ENCODE results near the gene MAB21L2.
"Not testable (repeated sequence)": the region's sequence is repeated elsewhere in the genome, so short reads cannot be mapped to it uniquely, and the experiment has no call there.

MAB21L2 gene

DNA sequence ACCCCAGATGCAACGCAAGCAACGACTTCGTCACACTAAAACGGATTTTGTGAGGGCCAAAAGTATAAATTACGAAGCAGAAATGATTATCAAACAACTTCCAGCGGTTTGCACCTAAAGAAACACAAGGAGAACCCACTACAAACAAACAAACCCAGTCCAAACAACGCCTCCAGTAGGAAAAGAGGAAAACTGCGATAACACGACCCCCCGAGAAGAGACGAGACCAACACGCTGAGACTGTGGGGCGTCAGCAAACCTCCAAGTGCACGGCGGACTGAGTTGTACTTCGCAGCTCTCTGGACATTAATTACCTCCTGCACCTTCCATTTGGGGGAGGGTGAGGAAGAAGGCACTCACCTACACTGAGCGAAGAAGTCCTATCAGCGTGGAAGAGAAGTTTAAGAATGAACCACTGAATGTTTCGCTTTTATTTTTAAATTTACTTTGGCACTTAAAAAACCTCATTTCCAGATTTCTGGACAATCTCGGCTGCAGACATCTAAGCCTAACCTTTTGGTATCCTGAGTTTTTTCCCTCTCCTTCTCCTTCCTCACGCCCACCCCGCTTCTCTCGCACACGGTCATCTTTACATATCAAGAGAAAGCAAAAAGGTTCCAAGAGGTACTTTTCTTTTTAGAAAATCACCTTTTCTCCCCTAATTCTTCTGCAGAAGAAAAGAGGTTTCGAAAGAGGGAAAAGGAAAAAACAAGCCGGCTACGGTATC, at the start of gene MAB21L2:
MAB21L2 (plus strand) TSS at position 6 of the 727 bp plus-strand sequence. CDS start 879 bp downstream, outside the sequence.
- no peak for DNase-seq

DNA sequence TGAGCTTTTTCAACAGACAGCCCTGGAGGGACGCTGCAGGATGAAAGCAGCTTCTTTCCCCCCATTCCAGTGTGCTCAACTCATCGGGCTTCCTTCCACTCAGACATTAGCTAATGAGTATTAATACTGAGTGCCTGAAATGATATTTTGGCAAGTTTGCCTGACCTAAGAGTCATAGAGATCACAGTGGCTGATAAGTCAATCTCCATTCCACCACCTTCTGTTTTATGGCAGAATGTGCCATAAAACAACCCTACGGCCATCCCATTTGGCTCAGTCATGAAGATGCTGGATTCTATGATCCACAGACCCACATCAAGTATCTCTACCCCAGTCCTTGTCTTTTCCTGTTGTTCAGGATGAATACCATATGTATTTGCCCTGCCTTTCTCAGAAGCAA, 48.3 kb upstream of the MAB21L2 start:
- no peak for DNase-seq

DNA sequence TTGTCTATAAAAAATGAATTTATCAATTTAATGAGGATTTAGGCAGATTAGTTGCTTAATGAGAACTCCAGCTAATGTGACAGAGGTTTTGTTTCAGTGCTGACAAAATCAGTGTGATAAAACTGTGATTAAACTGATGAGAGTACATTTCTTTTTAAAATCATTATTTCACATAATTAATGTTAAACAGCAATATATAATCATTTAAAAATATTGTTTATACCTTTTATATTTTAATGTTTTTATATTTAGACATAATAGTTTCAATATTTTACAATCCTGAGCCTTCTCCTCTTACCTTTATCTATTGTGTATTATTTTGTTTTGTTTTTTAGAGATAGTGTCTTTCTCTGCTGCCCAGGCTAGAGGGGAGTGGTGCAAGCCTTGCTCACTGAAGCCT, 47.1 kb upstream of the MAB21L2 start:
- DNase-seq = no peak

DNA sequence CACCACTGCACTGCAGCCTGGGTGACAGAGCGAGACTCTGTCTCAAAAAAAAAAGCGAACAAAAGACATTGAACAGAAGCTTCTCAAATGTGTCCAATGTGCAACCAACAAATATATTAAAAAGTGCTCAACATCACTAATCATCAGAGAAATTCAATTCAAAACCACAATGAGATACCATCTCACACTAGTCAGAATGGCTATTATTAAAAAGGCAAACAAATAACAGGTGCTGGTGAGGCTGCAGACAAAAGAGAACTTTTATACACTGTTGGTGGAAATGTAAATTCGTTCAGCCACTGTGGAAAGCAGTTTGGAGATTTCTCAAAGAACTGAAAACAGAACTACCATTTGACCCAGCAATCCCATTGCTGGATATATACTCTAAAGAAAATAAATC, 44.0 kb upstream of the MAB21L2 start:
- not testable (repeated sequence) for DNase-seq

DNA sequence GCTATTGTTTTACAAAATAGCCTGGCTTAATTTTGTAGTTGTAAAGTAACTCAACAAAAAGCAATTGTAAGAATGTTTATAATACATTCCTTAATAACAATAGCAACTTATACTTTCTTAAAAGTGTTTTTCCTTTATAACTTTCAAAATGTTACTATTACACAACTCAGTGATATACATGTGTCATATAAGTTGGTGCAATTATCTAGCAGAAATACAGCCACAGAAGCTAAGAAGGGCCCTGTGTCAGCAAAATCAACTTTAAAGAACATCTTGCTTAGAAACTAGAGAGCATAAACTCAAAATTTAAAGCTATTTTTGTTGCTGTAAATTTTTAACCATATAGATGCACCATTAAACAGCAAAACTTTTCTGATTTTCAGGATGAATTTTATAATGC, 41.4 kb upstream of the MAB21L2 start:
- DNase-seq = no peak

DNA sequence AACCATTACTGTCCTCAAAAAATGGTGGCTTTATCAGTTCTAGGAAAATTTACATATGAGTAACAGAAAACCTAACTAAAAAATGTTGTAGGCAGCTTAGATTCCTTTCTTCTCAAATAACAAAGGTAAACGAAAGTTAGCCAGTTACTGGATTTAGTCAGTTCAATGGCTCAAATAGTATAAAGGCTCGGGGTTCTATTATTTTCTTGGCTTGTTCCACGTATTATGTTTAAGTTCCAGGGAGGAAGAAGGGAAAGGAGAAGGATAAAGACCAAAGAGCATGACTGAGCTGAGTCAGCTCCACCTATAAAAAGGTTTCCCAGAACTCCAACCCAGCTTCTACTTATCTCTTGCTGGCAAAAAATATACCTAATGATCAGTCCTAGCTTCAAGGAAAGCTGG, 41.0 kb upstream of the MAB21L2 start:
- no peak for DNase-seq

DNA sequence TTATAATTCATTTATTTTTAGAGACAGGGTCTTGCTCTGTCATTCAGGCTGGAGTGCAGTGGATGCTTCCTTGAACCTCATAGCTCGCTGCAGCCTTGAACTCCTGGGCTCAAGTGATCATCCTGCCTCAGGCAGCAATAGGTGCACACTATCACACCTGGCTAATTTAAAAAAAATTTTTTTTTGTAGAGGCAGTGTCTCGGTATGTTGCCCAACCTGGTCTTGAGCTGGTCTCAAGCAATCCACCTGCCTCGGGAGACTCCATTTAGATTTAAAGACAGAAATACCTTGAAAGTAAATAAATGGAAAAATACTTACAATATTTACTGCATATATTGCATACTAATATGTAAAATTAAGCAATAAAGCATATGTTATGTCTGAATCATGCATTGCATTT, 40.3 kb upstream of the MAB21L2 start:
- no peak for DNase-seq

DNA sequence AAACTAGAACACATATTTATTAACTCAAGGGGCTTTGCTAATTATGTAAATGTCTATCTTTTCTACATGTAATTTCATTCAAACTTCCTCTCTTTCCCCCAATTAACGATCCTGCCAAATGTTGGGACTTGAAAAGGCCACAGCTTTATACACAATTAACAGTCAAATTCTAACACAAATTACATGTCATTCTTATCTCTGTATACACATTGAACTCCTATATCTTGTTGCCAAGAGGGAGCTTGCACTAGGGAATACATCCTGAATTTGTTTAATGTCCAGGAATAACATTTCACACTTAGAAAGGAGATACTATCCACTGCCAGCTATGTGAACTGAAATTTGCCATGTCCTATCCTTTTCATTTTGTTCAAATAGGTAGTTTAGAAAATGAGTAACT, 38.9 kb upstream of the MAB21L2 start:
- DNase-seq = no peak

DNA sequence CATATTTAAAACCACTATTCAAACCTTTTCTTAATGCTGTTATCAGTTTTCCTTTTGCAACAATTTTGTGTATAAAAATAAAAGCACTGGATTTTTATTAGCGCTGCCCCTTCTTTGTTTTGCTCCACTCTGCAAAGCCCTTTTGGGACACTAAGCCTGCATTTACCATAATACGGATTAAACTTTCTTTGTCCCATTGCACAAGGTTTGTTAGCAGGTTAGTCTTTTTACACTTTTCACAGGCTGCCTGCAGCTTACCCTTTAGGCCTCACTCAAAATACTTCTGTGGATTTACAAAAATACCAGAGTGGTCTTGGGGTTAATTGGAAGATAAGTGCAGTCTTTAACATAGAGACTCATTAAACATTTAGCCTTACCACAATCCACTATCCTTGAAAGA, 35.7 kb upstream of the MAB21L2 start:
- no peak for DNase-seq

DNA sequence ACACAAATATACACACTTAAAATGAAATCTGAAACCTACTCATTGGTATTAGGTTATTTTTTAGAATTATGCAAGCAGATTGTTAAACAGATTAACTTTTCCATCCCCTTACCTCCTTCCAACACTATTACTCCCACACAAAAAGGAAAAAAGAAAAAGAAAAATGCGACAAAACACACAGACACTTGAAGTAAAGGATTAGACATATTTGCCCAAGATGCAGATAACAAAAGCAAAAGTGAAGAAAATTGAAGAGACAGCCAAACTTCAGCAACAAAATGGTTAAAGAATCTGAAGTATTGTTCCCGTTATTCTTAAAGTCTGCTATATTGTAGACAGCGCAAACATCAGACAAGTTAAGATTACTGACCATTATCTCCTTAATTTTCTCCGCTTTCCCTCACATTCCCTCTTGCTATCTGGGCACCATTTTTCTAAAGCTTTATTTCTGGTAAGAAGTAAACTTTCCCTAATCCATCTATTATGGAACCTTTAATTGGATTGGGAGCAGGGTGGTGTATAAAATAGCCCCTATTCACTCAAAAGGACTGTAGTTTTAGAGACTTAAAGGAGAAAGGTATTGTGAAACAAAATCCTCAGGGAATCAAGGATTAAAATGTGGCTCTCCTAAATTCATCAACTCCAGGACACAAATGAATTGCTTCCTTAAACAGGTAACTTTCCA, 34.7 kb upstream of the MAB21L2 start:
- no peak for DNase-seq

DNA sequence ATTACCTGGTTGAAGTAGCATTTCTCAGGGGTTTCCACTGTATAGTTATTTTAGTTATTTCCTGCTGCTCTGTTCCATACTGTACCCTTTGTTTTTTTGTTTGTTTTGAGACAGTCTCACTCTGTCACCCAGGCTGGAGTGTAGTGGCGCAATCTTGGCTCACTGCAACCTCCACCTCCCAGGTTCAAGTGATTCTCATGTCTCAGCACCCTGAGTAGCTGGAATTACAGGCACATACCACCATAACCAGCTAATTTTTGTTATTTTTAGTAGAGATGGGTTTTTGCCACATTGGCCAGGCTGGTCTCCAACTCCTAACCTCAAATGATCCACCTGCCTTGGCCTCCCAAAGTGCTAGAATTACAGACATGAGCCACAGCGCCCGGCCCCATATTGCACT, 24.1 kb upstream of the MAB21L2 start:
- DNase-seq = not testable (repeated sequence)

DNA sequence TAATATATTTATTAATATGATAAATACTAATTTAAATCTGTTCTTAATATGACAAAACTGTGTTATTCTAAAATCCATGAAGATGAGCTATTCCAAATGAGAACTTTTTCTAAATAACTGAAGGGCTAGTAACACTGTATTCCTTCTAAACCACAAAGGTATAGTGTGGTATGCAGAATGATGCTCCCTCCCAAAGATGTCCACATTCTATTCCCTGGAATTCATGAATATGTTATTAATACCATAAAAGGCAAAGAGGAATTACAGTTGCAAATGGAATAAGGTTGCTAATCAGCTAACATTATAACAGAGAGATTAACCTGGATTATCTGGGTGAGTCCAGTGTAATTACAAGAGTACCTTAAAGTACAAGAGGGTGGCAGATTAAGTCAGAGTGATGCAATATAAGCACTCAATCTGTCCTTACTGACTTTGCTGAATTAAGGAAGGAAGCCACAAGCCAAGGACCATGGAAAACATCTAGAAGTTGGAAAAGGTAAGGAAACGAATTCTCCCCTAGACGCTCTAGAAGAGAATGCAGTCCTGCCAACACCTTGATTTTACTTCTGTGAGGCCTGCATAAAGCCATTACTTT, 20.7 kb upstream of the MAB21L2 start:
- no peak for DNase-seq

DNA sequence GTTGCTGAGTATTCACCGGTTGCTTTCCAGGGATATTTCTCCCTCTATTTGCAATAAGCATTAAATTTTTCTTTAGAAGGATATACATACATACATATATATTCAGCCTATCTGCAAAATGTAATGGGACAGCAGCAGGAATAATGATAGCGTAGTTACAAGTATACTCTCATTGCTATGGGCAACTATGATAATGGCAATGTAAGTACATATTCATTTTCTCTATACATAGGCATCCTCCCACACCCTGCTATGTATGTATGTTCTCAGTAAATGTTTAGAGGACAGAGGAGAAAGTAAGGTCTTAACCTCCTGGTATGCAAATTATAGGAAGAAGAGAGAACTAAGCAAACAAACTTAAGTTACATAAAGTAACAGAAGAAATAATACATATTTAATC, 19.7 kb upstream of the MAB21L2 start:
- no peak for DNase-seq

DNA sequence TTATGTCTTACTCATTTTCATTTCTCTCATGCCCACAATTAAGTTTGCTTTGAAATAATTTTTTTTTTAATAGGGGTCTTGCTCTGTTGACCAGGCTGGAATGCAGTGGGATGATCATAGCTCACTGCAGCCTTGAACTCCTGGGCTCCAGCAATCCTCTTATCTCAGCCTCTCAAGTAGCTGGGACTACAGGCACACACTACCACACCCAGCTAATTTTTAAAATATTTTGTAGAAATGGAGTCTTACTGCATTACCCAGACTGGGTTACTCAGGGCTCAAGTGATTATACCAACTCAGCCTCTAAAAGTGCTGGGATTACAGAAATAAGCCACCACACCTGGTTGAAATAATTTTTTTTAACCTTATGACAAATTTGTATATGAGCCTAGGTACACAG, 19.2 kb upstream of the MAB21L2 start:
- no peak for DNase-seq

DNA sequence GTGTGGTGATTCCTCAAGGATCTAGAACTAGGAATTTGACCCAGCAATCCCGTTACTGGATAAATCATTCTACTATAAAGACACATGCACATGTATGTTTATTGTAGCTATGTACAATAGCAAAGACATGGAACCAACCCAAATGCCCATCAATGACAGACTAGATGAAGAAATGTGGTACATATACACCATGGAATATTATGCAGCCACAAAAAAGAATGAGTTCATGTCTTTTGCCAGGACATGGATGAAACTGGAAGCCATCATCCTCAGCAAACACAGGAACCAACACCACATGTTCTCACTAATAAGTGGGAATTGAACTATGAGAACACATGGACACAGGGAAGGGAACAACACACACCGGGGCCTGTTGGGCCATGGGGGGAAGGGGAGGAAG, 17.0 kb upstream of the MAB21L2 start:
- DNase-seq = not testable (repeated sequence)

DNA sequence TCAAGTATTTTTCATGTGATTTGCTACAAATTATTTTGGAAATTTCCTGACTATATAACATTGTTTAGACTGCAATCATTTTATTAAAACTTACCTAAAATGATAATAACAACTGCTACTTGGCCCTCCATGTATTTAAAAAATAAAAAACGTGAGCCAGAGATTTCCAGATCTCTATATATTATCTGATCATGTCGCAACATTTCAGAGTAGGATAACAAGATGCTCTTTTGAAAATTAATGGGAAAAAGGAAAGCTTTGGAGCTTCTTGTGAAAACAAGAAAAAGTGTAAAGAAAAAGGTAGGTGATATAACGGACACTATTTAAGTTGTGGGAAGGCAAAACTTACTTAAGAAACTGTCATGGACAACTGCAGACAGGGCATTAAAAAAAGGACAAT, 14.9 kb upstream of the MAB21L2 start:
- no peak for DNase-seq

DNA sequence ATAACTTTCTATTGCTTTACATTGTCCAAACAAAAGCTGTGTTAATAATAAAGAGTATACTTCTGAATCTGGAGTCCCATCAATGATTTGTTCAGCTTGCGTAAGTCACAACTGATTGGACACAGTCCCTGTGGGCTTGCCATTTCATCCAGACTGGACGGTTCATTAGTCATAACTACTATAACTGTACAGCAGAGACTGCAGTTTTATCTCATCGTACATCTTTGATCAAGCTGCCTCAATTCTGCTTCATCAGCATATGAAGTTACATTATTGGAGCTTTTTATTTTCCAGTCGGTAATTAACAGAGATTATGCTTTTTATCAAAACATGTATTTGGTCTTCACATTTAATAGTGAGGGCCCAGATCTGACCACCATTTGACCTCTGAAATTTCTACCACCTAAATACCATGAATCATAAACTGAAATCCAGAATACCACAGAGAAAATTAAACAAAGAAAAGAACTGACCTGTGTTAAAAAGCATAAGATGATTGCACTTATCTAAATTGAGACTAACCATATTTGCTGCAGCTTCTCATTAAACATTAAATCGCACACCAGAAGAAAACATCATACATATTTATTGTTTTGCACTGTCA, 12.5 kb upstream of the MAB21L2 start:
- no peak for DNase-seq

DNA sequence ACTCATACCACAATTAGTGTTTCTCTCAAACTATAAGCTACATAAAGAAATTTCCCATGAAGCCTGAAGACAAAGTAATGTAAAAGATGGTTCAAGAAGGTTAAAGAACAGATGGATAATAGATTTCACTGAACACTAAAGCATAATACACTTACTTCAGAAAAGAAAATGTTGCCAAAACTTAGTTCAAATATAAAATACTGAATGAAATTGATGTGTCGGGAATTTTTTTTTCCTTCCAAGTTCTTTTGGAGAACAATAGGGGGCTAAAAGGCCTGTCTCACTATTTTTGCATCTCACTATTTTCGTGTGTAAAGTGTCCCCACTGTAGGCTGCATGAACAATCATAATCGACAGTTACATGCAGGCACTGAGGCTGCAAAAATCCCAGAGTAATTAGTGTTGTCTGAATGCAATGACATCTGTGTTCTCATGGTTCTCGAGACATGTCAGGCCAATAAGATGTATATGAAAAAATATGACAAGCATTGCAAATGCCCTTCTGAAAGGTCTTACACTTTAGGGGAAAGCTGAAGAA, 11.9 kb upstream of the MAB21L2 start:
- DNase-seq = no peak

DNA sequence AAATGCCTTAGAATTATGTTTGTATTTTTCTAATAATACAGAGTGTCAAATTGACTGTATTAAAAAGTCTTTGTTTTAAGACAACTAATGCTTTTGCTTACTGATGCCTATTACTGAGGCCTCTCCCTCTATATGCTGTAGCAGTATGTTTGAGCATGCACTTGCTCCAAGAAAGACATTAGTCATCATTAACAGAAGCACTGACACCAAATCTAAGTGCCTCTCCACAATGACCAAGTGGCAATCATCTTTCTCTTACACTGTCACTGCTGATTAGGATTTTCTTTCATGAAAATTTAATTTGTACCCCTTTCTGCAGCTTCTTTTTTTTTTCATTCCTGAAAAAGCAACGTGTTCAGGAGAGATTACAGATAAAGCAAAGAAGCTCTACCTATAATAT, 11.1 kb upstream of the MAB21L2 start:
- DNase-seq = peak; percentile 21

DNA sequence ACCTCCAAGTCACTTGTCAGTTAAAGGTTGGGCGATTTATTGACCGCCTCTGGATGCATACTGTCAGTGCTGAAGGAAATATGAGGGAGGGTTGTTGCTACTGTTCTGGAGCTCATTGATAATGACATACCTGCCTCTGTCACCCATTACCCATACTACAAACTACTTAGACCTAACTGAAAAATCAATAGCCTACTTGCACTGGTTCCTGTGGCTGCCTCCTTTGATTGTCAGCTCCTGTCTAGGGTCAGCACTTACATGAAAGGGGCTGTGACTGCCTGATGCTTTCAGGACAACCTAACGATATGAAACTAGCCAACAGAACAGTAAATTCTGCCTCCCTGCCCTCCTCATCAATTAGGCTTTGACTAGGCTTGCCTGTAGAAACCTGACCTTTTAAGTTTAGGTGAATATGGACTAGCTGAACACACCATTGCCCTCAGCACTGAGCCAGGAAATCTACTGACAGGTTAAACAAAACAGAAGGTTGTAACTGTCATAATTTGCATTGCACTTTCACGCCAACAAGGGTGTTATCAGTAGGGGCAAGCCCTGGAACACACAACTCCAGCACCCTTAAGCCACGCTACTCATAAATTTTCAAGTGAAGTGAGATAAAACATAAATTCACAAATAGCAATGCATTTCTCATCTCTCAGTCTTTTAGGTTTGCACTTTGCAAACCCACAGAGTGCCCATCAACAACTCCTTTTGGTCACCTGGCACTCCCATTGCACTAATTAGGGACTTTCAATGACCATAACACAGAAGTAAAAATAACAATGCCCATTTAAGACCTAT, 9.0 kb upstream of the MAB21L2 start:
- DNase-seq = no peak

DNA sequence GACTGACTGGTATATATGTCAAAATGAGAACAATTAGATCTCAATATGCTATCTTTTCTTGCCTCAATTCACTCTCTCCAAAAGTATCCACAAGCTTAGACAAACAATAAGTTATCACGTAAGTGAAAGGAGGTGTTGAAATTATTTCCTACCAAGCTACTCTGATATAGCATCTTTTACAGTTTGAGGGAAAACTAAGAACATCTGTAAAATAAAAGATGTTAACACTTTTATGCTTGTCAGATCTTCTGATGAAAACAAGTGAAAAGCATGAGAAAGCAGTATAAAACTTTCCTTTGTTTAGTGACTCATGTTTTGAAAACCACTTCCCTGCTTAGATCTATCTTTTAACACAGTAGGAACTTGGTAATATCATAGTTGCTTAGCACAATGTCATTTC, 8.4 kb upstream of the MAB21L2 start:
- no peak for DNase-seq

DNA sequence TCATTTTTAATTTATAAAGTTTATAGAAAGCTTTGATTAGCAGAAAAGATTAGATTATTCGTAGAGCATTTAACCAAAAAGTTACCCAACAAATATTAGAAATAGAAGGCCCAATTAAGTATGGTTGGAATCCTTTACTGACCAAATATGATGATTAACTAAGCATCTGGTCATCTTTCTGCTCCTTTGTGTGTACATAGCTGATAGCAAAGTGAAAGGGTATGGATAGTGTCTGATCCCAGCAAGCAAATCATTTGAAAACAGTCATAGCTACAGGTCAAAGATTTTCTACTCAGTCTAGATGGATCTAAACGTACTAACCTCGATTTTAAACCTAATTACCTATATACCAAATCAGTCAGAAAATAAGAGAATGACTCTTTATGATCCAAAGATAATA, 7.3 kb upstream of the MAB21L2 start:
- no peak for DNase-seq

DNA sequence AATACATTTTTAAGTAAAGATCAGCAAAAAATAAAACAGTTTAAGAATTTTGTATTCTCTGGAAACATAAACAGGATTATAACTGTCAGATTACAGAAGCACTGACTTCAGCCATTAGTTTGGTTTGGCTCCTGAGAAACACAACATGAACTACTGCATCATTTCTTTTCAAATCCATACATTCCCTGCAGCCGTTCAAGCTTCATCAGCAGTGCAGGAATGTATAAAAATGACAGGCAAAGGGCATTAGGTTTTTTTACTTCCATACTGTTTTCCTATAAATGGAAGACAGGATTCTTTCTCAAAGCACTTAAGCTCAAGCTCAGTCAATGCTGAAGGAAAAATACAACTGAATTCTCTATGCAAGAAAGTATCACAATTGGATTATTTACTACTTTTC, 4.2 kb upstream of the MAB21L2 start:
- DNase-seq = no peak
